Activated CD4-positive, CD25-positive, alpha-beta regulatory T cell treated with anti-CD3 and anti-CD28 coated beads, Interleukin-2, amount 50 U/mL, for 16 hours (primary cell): ENCODE data around the gene UBE2E1.
"Not testable (repeated sequence)": the region's sequence is repeated elsewhere in the genome, so short reads cannot be mapped to it uniquely, and the experiment has no call there.

ENCODE experiments used
- DNase-seq: peaks from one replicate; pipeline ENCODE4 v3.0.0-alpha.2; 2020; ENCODE audit warnings: low read depth, low spot score

The UBE2E1 gene

DNA sequence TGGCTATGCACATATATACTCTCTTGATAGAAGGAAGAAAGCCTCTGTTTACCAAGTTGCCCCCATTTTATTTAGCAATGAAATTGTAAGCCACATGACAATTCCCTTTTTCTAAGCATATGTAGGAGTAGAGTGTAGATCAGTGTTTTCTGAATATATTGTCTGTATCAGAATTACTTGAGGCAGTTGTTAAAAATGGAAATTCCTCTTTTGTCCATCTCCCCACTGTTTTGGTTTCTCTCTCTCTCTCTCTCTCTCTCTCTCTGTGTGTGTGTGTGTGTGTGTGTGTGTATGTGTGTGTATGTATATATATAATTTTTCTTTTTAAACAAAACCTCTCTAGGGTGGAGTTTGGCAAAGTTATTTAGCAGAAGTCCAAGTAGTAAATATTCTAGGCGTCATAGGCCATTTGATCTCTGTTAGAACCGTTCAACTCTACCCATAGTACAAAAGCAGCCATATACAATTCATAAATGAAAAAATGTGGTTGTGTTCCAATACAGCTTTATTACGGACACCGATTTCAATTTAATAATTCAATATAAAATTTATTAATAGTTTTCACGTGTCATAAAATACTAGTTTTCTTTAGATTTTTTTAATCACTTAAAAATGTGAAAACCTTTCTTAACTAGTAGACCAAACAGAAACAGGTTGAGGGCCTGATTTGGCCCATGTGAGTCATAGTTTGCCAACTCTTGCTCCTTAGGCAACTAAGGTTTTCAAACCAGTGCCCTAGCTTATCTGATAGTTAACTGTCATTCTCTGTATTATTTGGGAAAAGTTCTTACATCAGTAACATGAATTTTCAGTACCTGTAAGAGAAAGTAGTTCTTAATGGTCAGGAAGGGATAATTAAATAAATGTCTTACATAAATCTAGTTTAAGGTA, 39.8 kb downstream of the UBE2E1 start:
- DNase-seq = no peak

GRCh38 chr3:23849462-23849861, 43.7 kb downstream of the UBE2E1 start:
- DNase-seq = not testable (repeated sequence)

DNA sequence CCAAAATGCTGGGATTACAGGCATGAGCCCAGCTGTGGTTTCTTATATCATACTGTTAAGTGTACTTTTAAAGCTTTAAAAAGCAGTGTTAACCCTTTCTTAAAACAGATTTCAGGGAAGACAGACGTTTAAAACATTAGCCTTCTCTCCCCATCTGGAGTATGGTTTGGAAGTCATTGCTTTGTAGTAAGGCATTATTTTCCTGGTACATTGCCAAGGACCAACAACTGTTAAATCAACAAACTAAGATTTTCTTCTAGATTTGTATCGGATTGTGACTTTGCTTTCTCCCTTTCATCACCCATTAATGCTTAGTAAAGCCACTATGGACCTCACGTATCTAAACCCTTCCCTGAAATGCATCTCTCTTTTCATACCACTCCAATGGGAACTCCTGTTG, 50.5 kb downstream of the UBE2E1 start:
- no peak for DNase-seq

DNA sequence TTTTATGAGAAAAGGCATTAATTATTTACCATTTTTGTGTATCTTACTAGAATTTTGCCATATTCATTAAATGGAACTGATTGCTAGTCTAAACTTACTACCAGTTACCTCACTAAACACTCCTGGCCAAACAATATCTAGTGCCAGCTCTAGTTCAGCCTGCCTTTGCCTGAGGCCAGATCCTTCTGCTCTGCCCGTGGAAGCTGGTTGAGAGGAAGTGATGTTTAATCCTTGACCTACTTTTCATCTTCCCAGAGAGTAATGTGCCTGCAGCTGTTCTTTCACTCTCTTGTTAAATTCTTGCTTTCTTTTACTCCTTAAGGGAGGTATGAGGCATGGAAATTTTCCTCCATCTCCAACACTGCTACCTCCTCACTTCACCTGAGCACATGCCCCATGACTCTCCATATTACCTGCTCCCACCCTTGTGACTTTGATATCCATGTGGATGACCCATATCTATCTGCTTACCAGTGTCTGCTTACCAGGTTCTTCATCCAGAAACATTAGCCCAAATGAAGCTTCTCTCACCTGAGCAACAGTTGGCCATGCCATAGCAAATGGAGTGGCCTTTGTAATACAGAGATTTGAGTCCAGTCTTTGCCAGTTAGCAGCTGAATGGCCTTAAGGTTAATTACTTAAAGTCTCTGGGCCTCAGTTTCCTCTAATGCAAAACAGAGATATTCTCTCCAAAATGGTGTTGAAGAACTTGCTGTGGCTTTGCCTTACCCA, 53.4 kb downstream of the UBE2E1 start:
- no peak for DNase-seq

- no peak for DNase-seq
These were observed 54.2 kb downstream of the UBE2E1 start for GRCh38 chr3:23859839-23860382.

- no peak for DNase-seq
These were observed 55.9 kb downstream of the UBE2E1 start for GRCh38 chr3:23861689-23862088.

DNA sequence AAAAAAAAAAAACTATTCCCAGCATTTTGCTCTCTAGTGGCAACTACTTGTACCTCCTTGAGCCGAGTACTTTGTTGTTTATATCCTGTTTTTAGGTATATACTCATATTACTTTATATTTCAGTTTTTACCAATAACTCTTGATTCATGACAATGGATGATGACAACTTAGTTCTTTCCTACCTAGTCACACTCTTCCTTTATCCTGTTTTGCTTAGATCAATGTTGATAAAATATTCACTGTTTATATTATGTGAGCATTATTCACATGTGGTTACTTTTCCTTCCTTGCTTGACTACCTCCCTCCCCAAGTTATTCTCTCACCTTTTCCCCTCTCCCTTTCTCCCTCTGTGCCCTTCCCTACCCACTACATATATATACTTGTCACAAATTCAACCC, 57.3 kb downstream of the UBE2E1 start:
- DNase-seq = no peak

DNA sequence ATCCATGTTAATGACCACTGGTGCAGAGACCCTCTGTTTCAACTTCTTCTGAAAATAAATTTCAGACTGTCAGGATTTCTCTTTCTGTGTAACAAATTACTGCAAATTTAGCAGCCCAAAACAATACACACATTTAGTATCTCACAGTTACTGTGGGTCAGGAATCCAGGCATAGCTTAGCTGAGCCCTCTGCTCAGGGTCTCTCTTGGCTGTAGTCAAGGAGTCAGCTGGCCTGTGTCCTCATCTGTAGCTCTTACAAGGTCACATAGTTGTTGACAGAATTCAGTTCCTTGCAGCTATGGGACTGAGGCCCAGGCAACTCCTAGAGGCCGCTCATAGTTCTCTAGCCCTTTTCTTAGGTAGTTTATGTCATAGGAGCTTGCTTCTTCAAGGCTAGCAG, 59.2 kb downstream of the UBE2E1 start:
- no peak for DNase-seq

DNA sequence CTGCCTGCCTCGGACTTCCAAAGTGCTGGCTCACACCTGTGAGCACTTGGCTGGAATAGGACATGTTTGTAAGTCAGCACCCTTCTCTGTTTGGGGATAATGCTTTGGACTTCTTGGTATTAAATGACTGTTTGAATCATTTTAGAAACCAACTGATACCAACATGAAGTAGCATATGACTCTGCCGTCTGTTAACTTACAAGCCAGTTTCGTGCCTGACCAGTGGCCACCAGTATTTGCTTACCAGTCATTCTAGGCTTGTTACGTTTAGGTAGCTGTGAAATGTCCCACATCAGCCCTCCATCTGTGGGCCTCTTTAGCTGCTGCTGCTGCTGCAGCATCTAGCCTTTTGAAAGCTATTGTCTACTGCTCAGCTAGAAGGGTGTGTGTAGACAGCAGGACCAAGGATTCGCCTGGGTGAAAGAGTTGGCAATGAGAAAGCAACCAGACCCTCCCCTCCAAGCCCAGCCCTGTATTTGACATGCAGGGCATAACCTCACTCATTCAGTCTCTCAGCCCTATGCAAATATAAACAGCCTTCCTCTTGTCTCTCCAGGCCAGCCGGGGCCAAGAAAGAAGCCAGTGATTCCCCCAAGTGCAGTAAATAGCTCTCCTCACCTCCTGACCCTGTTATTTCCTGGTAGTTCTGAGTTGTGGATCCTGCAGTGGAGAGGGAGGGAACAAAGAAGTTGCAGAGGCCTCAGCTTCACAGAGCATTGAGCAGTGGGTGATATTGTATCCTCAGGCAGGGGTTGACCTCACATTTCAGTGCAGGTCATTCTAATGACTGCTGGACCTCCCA, 60.0 kb downstream of the UBE2E1 start:
- no peak for DNase-seq

- DNase-seq = no peak
These were observed 61.6 kb downstream of the UBE2E1 start for GRCh38 chr3:23867400-23867799.

DNA sequence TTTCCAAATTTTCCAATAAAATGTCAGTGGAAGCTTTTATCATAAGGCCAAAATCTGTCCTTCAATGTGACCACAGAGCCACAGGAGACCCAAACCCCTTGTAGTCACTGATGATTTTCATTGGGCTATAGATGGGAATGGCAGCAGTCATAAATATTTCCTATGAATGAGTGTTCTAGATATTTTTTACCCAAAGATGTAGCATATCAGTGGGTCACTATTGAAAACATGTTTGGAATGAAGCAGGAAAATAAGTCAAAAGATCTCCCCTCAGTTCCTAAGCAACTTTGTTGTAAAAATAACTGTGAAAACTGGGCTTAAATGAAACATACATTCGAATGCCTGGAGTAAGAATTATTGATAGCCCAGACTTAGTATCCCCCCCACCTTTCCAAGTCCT, 62.1 kb downstream of the UBE2E1 start:
- no peak for DNase-seq

DNA sequence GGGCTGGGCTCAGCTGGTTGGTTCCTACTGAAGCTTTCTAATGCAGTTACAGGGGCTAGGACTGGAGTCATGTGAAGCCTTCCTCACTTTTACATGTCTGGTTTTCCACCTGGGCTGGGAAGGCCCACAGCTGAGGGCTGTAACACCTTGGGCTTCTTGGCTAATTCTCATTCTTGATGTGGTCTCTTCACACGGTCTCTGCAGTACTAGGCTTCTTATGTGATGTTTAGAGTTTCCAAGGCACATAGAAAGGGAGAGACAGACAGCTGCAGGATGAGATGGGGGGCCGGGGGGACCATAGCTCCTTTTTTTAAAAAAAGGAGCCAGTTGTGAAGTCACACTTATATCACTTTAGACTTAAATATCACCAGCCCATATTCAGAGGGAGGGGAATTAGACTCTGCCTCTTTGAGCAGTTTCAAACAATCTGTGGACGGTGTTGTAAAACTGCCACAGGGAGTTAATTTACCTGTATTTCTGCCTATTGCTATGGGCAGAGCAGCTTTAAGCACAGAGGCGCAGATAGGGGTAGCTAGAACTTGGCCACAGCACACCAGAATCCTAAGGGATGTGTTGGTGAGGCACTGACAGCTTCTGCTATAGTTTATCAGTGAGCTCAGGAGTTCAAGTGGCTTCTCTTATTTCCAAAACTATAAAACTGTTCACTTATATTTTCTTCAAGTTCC, 64.4 kb downstream of the UBE2E1 start:
- DNase-seq = no peak

DNA sequence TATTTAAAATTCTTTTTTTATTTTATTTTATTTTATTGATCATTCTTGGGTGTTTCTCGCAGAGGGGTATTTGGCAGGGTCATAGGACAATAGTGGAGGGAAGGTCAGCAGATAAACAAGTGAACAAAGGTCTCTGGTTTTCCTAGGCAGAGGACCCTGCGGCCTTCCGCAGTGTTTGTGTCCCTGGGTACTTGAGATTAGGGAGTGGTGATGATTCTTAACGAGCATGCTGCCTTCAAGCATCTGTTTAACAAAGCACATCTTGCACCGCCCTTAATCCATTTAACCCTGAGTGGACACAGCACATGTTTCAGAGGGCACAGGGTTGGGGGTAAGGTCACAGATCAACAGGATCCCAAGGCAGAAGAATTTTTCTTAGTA, 64.9 kb downstream of the UBE2E1 start:
- not testable (repeated sequence) for DNase-seq

- DNase-seq = not testable (repeated sequence)
These were observed 65.6 kb downstream of the UBE2E1 start for GRCh38 chr3:23871361-23871760.

GRCh38 chr3:23872330-23872729, 66.6 kb downstream of the UBE2E1 start:
- no peak for DNase-seq

GRCh38 chr3:23873941-23874340, 68.2 kb downstream of the UBE2E1 start:
- no peak for DNase-seq

- DNase-seq = no peak
These were observed 68.8 kb downstream of the UBE2E1 start for GRCh38 chr3:23874359-23875112.

DNA sequence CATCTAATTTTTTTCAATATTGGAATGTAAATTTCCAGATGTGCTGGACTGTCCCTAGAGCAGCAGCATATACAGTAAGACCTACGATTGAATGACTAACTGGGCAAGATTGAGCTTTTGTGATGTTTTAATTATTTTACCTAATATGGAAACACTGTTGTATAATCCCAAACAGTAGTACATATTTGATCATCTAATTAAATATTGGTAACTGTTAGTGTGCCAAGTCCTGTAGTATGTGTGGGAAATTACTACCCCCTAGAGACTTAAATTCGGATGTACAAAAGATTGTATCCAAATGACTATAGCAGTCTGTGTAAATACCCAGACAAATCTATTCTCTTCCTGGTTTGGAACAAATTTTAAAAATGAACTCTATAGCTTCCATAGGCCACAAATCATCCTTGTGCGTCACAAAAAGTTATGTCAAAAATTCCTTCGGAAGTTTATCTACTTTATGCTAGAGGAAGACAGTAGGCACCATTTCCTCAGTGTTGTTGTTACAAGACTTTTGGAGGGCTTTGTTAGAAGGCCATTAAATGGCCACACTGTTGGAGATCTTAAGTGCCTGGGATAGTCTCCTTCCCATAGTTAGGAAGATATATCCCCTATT, 69.5 kb downstream of the UBE2E1 start:
- DNase-seq = no peak

DNA sequence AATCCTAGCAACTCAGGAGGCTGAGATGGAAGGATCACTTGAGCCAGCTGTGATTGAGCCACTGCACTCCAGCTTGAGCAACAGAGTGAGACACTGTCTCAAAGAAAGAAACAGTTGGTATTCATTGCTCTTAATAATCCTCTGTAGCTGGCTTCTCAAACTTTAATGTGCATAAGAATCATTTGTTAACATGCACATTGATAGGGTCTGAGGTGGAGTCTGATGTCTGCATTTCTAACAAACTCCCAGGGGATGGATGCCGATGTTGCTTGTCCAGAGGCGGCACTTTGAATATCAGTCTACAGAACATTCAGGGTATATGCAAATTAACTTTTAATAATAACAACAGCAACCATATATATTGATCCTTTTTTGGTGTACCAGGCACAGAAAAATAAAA, 71.2 kb downstream of the UBE2E1 start:
- DNase-seq = no peak

DNA sequence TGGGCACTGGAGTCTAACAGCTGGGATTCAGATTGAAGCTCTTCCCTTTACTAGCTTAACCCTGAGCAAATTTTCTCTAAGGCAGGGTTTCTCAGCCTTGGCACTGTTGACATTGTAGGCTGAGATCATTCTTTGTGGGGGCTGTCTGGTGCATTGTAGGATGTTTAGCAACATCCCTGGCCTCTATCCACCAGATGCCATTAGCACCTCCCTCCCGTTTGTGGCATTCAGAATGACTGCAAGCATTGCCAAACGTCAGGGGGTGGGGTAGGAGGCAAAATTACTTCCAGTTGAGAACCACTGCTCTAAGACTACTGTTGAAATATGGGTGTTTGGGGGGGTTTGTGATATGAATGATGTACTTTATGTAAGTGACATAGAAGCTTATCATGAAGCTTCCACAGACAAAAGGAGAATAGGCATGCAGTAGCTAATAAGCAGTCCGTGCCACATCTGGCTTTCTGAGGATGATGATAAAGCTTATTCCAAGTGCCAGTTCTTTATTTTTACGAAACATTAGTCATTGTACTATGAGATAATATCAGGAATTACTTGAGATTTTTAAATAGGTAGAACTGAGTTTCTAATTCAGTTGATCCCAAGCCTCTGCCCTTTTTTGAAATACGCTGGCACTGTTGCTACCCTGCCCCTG, 71.7 kb downstream of the UBE2E1 start:
- DNase-seq = no peak
